K562 (cell line): ENCODE data around the gene MAGI3. TPM values are rescaled to one million over a fixed set of nuclear protein-coding genes. Genes with fewer than 3 reads are reported as not detected.

Experiments
- HMGXB4 ChIP-seq: sonication (generic); formaldehyde crosslinking; IDR thresholded peaks from 2 replicates; pipeline ENCODE4 v1.8.1; 2023; ENCODE audit warnings: mild to moderate bottlenecking, missing genetic modification reagents
- MCM5 ChIP-seq: fragments of 450-650 bp; IDR thresholded peaks from 2 replicates; pipeline ENCODE4 v1.6.1; 2016; ENCODE audit warnings: low read depth
- MEF2A ChIP-seq: IDR thresholded peaks from 2 replicates; pipeline ENCODE4 v1.6.1; 2011; ENCODE audit warnings: low read depth, mild to moderate bottlenecking, low read length, moderate library complexity; ENCODE audit not compliant: control insufficient read depth
- NR4A1 ChIP-seq, 2 experiments: fragments of 250-450 bp in 1 of 2; fragments of 450-650 bp in 1 of 2; sonication (Bioruptor Pico) in 1 of 2; IDR thresholded peaks; 2 replicates each; pipeline versions ENCODE4 v1.4.0 to v1.6.1; 2016 to 2020; ENCODE audit warnings: mild to moderate bottlenecking in 2 of 2, missing compliant biosample characterization in 1 of 2, missing genetic modification characterization in 1 of 2, moderate library complexity in 1 of 2
- SRSF9 ChIP-seq: fragments of 200-400 bp; formaldehyde crosslinking; IDR thresholded peaks from 2 replicates; pipeline ENCODE4 v1.6.1; 2017; ENCODE audit warnings: low read depth, low read length, borderline replicate concordance
- THAP12 ChIP-seq: fragments of 250-450 bp; sonication (Bioruptor Pico); IDR thresholded peaks from 2 replicates; pipeline ENCODE4 v1.9.0; 2021; ENCODE audit warnings: mild to moderate bottlenecking, inconsistent platforms
- ZNF239 ChIP-seq: fragments of 250-450 bp; sonication (Bioruptor Pico); IDR thresholded peaks from 2 replicates; pipeline ENCODE4 v1.4.0; 2020; ENCODE audit warnings: mild to moderate bottlenecking
- polyA plus RNA-seq, 8 experiments: library from polyadenylated mRNA; depleted of rRNA in 4 of 8; stranded (reverse) in 5 of 8; unstranded in 3 of 8; fragments of >200 nt; fragmentation: Nextera tagmentation in 2 of 8; fragmentation: Illumina TruSeq in 1 of 8; extraction: Ambion mirVana in 2 of 8; extraction: Trizol in 1 of 8; gene quantifications; 2 replicates each; pipeline versions ENCODE4 v1.2.1 to v1.2.3, GENCODE V29; 2011 to 2014; ENCODE audit warnings: inconsistent platforms in 1 of 8, missing spikeins in 1 of 8
- total RNA-seq, 7 experiments: library from RNA; depleted of rRNA in 6 of 7; stranded (reverse); fragments of >200 nt in 6 of 7; fragmentation: Illumina TruSeq in 2 of 7; extraction: Trizol in 2 of 7; gene quantifications; 2 replicates each; pipeline versions ENCODE4 v1.2.1 to v1.2.3, GENCODE V29; 2011 to 2021; ENCODE audit warnings: low replicate concordance in 1 of 7
- TF ChIP-seq, protein P1 (sequence below): fragments of 250-450 bp; sonication (Bioruptor Pico); IDR thresholded peaks from 2 replicates; pipeline ENCODE4 v1.5.0; 2021; ENCODE audit warnings: mild to moderate bottlenecking, borderline replicate concordance

Gene MAGI3
- total and polyA plus RNA-seq, 9 of the 15 experiments (the other 6 are each of a cell fraction or from before 2014, with no cell fraction given), result 1.0 to 8.6 (median 5.5) TPM

DNA sequence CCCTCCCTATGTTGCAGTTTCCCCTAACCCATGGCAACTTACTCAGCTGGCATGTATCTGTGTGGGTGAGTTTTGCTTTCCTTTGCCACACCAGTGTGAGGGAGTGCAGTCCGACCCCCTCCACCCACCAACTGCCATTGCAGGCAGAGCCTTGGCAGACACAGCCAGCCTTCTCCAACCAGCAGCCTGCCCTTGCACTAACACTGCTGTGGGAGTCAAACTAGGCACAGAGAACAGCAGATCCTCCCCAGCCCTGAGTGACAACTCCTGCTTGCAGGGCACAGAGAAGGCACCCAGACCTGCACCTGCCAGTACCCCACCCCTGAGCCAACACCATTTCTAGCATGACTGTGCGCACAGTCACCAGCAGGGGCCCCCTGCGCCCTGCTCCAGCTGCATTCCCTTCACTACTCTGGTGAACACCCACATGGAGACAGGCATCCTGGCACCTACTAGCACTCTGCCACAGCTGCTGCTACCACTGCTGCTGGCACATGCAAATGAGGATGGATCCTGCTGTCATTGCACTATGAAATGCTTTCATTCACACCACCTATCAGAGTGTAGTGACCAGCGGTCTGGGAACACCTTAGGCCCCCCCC is 98.4 kb downstream of the MAGI3 start (continued):
- TF ChIP-seq, protein P1, sequence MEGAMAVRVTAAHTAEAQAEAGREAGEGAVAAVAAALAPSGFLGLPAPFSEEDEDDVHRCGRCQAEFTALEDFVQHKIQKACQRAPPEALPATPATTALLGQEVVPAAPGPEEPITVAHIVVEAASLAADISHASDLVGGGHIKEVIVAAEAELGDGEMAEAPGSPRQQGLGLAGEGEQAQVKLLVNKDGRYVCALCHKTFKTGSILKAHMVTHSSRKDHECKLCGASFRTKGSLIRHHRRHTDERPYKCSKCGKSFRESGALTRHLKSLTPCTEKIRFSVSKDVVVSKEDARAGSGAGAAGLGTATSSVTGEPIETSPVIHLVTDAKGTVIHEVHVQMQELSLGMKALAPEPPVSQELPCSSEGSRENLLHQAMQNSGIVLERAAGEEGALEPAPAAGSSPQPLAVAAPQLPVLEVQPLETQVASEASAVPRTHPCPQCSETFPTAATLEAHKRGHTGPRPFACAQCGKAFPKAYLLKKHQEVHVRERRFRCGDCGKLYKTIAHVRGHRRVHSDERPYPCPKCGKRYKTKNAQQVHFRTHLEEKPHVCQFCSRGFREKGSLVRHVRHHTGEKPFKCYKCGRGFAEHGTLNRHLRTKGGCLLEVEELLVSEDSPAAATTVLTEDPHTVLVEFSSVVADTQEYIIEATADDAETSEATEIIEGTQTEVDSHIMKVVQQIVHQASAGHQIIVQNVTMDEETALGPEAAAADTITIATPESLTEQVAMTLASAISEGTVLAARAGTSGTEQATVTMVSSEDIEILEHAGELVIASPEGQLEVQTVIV (CRISPR knock-in tag), result no peak
- TF ChIP-seq ZNF239 (CRISPR knock-in tag) (no peak), MCM5 (no peak), HMGXB4 (no peak), SRSF9 (no peak), THAP12 (CRISPR knock-in tag) (no peak), MEF2A (no peak), NR4A1 (CRISPR knock-in tag; IDR thresholded peaks at IDR 0.05) (no peak), NR4A1 (tag; IDR thresholded peaks at IDR 0.05) (no peak)
